ENCODE data around the gene SCARB2. TPM values are rescaled to one million over a fixed set of nuclear protein-coding genes. Genes with fewer than 3 reads are reported as not detected.

SCARB2 gene
- total RNA-seq, 2 donors from 2014 or later: 169 to 392 TPM

- Histone ChIP-seq H3K4me3 (no peak overlapping the region), H3K36me3 (peaks cover 8 to 10% of the 10 kb centered on the region in 2 donors), H3K9me3 (no peaks in the 10 kb centered on the region), H3K4me1 (replicated peaks) (no peaks in the 10 kb centered on the region), H3K27ac (no peak overlapping the region), H3K27me3 (replicated peaks; ENCODE audit: insufficient read depth) (no peaks in the 10 kb centered on the region)
- WGBS: 25% methylated on average over 2 of the region's 2 CpGs
- intact Hi-C loops (cut with DNase I): no loop called here
- no peak for TF ChIP-seq POLR2AphosphoS5 (IDR thresholded peaks at IDR 0.05)
- TF ChIP-seq POLR2A (IDR thresholded peaks at IDR 0.05): no peak
- no peak for TF ChIP-seq CTCF (IDR thresholded peaks at IDR 0.05)
- DNase-seq (ENCODE audit: low spot score): no peak
Measured at GRCh38 chr4:76160355-76160754, 53.3 kb downstream of the SCARB2 start.

- WGBS: 2% methylated on average over 2 of the region's 2 CpGs
- H3K36me3 ChIP-seq: no peaks in the 10 kb centered on the region
- intact Hi-C loops (cut with DNase I): no loop called here
- H3K27me3 ChIP-seq (replicated peaks; ENCODE audit: insufficient read depth): no peaks in the 10 kb centered on the region
- H3K9me3 ChIP-seq: no peaks in the 10 kb centered on the region
- H3K4me3 ChIP-seq: no peak overlapping the region
- no peak for TF ChIP-seq POLR2AphosphoS5 (IDR thresholded peaks at IDR 0.05)
- no peak for TF ChIP-seq CTCF (IDR thresholded peaks at IDR 0.05)
- TF ChIP-seq POLR2A (IDR thresholded peaks at IDR 0.05): no peak
- DNase-seq (ENCODE audit: low spot score): no peak
- no peak overlapping the region for H3K27ac ChIP-seq
- no peaks in the 10 kb centered on the region for H3K4me1 ChIP-seq (replicated peaks)
Measured at GRCh38 chr4:76156635-76157034, 57.0 kb downstream of the SCARB2 start.

GRCh38 chr4:76155979-76156378, 57.6 kb downstream of the SCARB2 start:
- Histone ChIP-seq H3K27ac (no peak overlapping the region), H3K9me3 (no peaks in the 10 kb centered on the region), H3K27me3 (replicated peaks; ENCODE audit: insufficient read depth) (no peaks in the 10 kb centered on the region), H3K4me3 (no peak overlapping the region), H3K36me3 (no peaks in the 10 kb centered on the region), H3K4me1 (replicated peaks) (no peaks in the 10 kb centered on the region)
- WGBS: 74% methylated on average over 3 of the region's 3 CpGs
- intact Hi-C loops (cut with DNase I): no loop called here
- no peak for DNase-seq (ENCODE audit: low spot score)
- TF ChIP-seq POLR2A (IDR thresholded peaks at IDR 0.05): no peak
- TF ChIP-seq POLR2AphosphoS5 (IDR thresholded peaks at IDR 0.05): no peak

GRCh38 chr4:76153356-76153755, 60.3 kb downstream of the SCARB2 start:
- H3K27me3 ChIP-seq (replicated peaks; ENCODE audit: insufficient read depth): no peaks in the 10 kb centered on the region
- H3K4me3 ChIP-seq: no peak overlapping the region
- no peaks in the 10 kb centered on the region for H3K9me3 ChIP-seq
- DNase-seq (ENCODE audit: low spot score): no peak
- peaks cover 5% of the 10 kb centered on the region for H3K4me1 ChIP-seq (replicated peaks)
- H3K36me3 ChIP-seq: no peaks in the 10 kb centered on the region
- TF ChIP-seq POLR2A (IDR thresholded peaks at IDR 0.05) (no peak), CTCF (IDR thresholded peaks at IDR 0.05) (no peak), POLR2AphosphoS5 (IDR thresholded peaks at IDR 0.05) (no peak)
- intact Hi-C loops (cut with DNase I): no loop called here
- WGBS: 71% methylated on average over 2 of the region's 2 CpGs
- no peak overlapping the region for H3K27ac ChIP-seq

- H3K27ac ChIP-seq: peak within 1 kb of the TSS; percentile 88 to 90
- H3K4me3 ChIP-seq: peak within 1 kb of the TSS; percentile 87 to 91
- DNase-seq (ENCODE audit: low spot score): peak; percentile 92
- under 1% methylated on average over 36 of the region's 47 CpGs for WGBS
- no peaks in the 10 kb centered on the region for H3K27me3 ChIP-seq (replicated peaks; ENCODE audit: insufficient read depth)
- no peaks in the 10 kb centered on the region for H3K9me3 ChIP-seq
- peaks cover 12% of the 10 kb centered on the region for H3K4me1 ChIP-seq (replicated peaks)
- peak; percentile 97 for TF ChIP-seq POLR2AphosphoS5 (IDR thresholded peaks at IDR 0.05)
- peak; percentile 81 for TF ChIP-seq POLR2A (IDR thresholded peaks at IDR 0.05)
- peak in 1 of 4 experiments; percentile 3 for TF ChIP-seq CTCF (IDR thresholded peaks at IDR 0.05)
- H3K36me3 ChIP-seq: no peaks in the 10 kb centered on the region
- intact Hi-C loops (cut with DNase I): loop anchor here (5.0 to 10.0 kb wide), 2 partner anchors 66 to 156 kb away; partner anchors contain the start of genes SCARB2 and SDAD1
Measured at GRCh38 chr4:76148142-76148865, 65.3 kb downstream of the SCARB2 start, which contains the start of gene NUP54. NUP54 (minus strand) TSS chr4:76148397; CDS start chr4:76148374, 23 bp downstream.
